H54 (cell line): ENCODE data around the gene COL25A1.
"Not testable (repeated sequence)": the region's sequence is repeated elsewhere in the genome, so short reads cannot be mapped to it uniquely, and the experiment has no call there.

Experiments
- DNase-seq: peaks from one replicate; pipeline ENCODE4 v3.0.0; 2011; ENCODE audit warnings: low spot score, mixed read lengths; ENCODE audit not compliant: insufficient read length
- FAIRE-seq: peaks from 3 replicates; lab custom pipeline; 2011; peaks lifted over from hg19 to GRCh38; lab: Jason Lieb, UNC
- POLR2A ChIP-seq: IDR thresholded peaks from 2 replicates; pipeline ENCODE4 v1.6.1; 2011; ENCODE audit warnings: low read depth, mild to moderate bottlenecking, low read length

COL25A1 gene

GRCh38 chr4:109041463-109042360 lies 260.7 kb downstream of the COL25A1 start:
- no peak for FAIRE-seq
- DNase-seq = no peak
- no peak for TF ChIP-seq POLR2A

GRCh38 chr4:109040441-109040840 lies 262.0 kb downstream of the COL25A1 start:
- FAIRE-seq = no peak
- no peak for DNase-seq
- TF ChIP-seq POLR2A = no peak

GRCh38 chr4:109037026-109037425 lies 265.4 kb downstream of the COL25A1 start:
- FAIRE-seq = no peak
- DNase-seq = no peak
- TF ChIP-seq POLR2A = no peak

GRCh38 chr4:109033993-109034392 lies 268.5 kb downstream of the COL25A1 start:
- no peak for FAIRE-seq
- DNase-seq = no peak
- TF ChIP-seq POLR2A = no peak

GRCh38 chr4:109032671-109033070 lies 269.8 kb downstream of the COL25A1 start:
- no peak for DNase-seq
- FAIRE-seq = no peak
- TF ChIP-seq POLR2A = no peak

- DNase-seq = no peak
- FAIRE-seq = no peak
- no peak for TF ChIP-seq POLR2A
These were observed 272.5 kb downstream of the COL25A1 start for GRCh38 chr4:109029987-109030386.

GRCh38 chr4:109027016-109027500 lies 275.4 kb downstream of the COL25A1 start:
- FAIRE-seq = no peak
- DNase-seq = no peak
- TF ChIP-seq POLR2A = no peak

- FAIRE-seq (no peak), DNase-seq (no peak)
- TF ChIP-seq POLR2A = no peak
These were observed 275.9 kb downstream of the COL25A1 start for GRCh38 chr4:109026588-109026987.

- no peak for DNase-seq
- no peak for TF ChIP-seq POLR2A
- no peak for FAIRE-seq
These were observed 276.9 kb downstream of the COL25A1 start for GRCh38 chr4:109025471-109026076.

GRCh38 chr4:109022961-109023360 lies 279.5 kb downstream of the COL25A1 start:
- TF ChIP-seq POLR2A = no peak
- DNase-seq (no peak), FAIRE-seq (no peak)

GRCh38 chr4:109021630-109022029 lies 280.8 kb downstream of the COL25A1 start:
- not testable (repeated sequence) for DNase-seq

GRCh38 chr4:109020861-109021260 lies 281.6 kb downstream of the COL25A1 start:
- TF ChIP-seq POLR2A = no peak
- no peak for DNase-seq
- FAIRE-seq = no peak

More at GRCh38 chr4:109021630-109022029, 280.8 kb downstream of the COL25A1 start:
- FAIRE-seq = not testable (repeated sequence)

GRCh38 chr4:109016200-109016599 lies 286.3 kb downstream of the COL25A1 start:
- no peak for TF ChIP-seq POLR2A
- no peak for FAIRE-seq

GRCh38 chr4:109015413-109015810 lies 287.0 kb downstream of the COL25A1 start:
- no peak for FAIRE-seq
- TF ChIP-seq POLR2A = no peak

More at GRCh38 chr4:109016200-109016599, 286.3 kb downstream of the COL25A1 start:
- DNase-seq = no peak

More at GRCh38 chr4:109015413-109015810, 287.0 kb downstream of the COL25A1 start:
- DNase-seq = no peak
